ENCODE data around the gene CCNH. TPM values are rescaled to one million over a fixed set of nuclear protein-coding genes. Genes with fewer than 3 reads are reported as not detected.

The CCNH gene
- total RNA-seq, 1 experiment from 2014 or later, result 63.2 TPM

- no peak for ATAC-seq
- DNase-seq (ENCODE audit: low read depth, low spot score), result no peak
- Histone ChIP-seq H3K27ac (ENCODE audit: low read depth, low read length) (no peak overlapping the region), H3K9ac (ENCODE audit: low read length) (no peak overlapping the region), H2AFZ (ENCODE audit: low read depth, low read length, poor library complexity, severe bottlenecking) (no peak overlapping the region), H3K4me1 (ENCODE audit: control insufficient read depth in 1 of 2, insufficient read depth in 2 of 2, low read length in 2 of 2) (no peaks in the 10 kb centered on the region), H3K9me3 (ENCODE audit: control insufficient read depth in 1 of 2, insufficient read depth in 1 of 2, low read depth in 1 of 2, low read length in 2 of 2) (no peaks in the 10 kb centered on the region), H3K4me2 (ENCODE audit: low read length) (no peak overlapping the region), H3K79me2 (ENCODE audit: insufficient read depth, low read length) (no peaks in the 10 kb centered on the region), H3K27me3 (ENCODE audit: insufficient read depth, low read length) (no peaks in the 10 kb centered on the region), H4K20me1 (ENCODE audit: insufficient read depth) (no peaks in the 10 kb centered on the region), H3K9me2 (ENCODE audit: insufficient read depth) (no peaks in the 10 kb centered on the region), H3K4me3 (replicated peaks in 1 of 2; ENCODE audit: low read depth in 1 of 2, low read length in 2 of 2) (no peak overlapping the region), H3K36me3 (ENCODE audit: control insufficient read depth in 1 of 2, insufficient read depth in 2 of 2, low read length in 2 of 2) (no peaks in the 10 kb centered on the region)
- no peak for TF ChIP-seq JUND (IDR thresholded peaks at IDR 0.05)
- TF ChIP-seq SIN3A (IDR thresholded peaks at IDR 0.05; ENCODE audit: low read depth), result no peak
- TF ChIP-seq ATF3 (IDR thresholded peaks at IDR 0.05), result no peak
- TF ChIP-seq EZH2phosphoT487 (IDR thresholded peaks at IDR 0.05; ENCODE audit: borderline replicate concordance), result no peak
- no peak for TF ChIP-seq SP1 (IDR thresholded peaks at IDR 0.05; ENCODE audit: low read depth)
- no peak for TF ChIP-seq ZBTB33 (IDR thresholded peaks at IDR 0.05; ENCODE audit: extremely low read depth, insufficient replicate concordance, low read length)
- TF ChIP-seq POLR2AphosphoS5 (IDR thresholded peaks at IDR 0.05; ENCODE audit: low read depth, low read length), result no peak
- TF ChIP-seq EGR1 (IDR thresholded peaks at IDR 0.05; ENCODE audit: low read depth), result no peak
- TF ChIP-seq SRF (IDR thresholded peaks at IDR 0.05; ENCODE audit: low read depth), result no peak
- no peak for TF ChIP-seq TCF7L2 (IDR thresholded peaks at IDR 0.05; ENCODE audit: borderline replicate concordance, extremely low read depth, insufficient read depth, insufficient read length)
- no peak for TF ChIP-seq EZH2 (IDR thresholded peaks at IDR 0.05)
- no peak for TF ChIP-seq YY1 (IDR thresholded peaks at IDR 0.05; ENCODE audit: extremely low read depth, insufficient replicate concordance, low read depth, low read length)
- no peak for TF ChIP-seq FOSL1 (IDR thresholded peaks at IDR 0.05; ENCODE audit: low read depth)
- TF ChIP-seq MAX (IDR thresholded peaks at IDR 0.05), result no peak
- TF ChIP-seq ZNF274 (IDR thresholded peaks at IDR 0.05; ENCODE audit: low read depth, low read length), result no peak
- no peak for TF ChIP-seq REST (IDR thresholded peaks at IDR 0.05; ENCODE audit: low read depth)
- intact Hi-C loops (cut with micrococcal nuclease), result no loop called here
- ChIA-PET CTCF (no interaction called here), POLR2A (no interaction called here), RAD21 (ENCODE audit: low non-redundant PET in 1 of 2, low total read pairs in 2 of 2, uncharacterized antibody in 2 of 2, unreplicated experiment in 2 of 2) (no interaction called here)
- no TSS peak for BruUV-seq (replicated peaks)
Observed at GRCh38 chr5:87438231-87438630, 25.5 kb upstream of the CCNH start.

Data from HCT116 (cell line).